HK-2 (cell line): ENCODE results near the gene CPEB1.
A peak's percentile ranks its signal among the peaks of the same experiment; 100 is the strongest.
"Not testable (repeated sequence)": the region's sequence is repeated elsewhere in the genome, so short reads cannot be mapped to it uniquely, and the experiment has no call there.

Experiments used
- DNase-seq: peaks from one replicate; pipeline ENCODE4 v3.0.0-alpha.2; 2018; ENCODE audit not compliant: unreplicated experiment

The CPEB1 gene

DNA sequence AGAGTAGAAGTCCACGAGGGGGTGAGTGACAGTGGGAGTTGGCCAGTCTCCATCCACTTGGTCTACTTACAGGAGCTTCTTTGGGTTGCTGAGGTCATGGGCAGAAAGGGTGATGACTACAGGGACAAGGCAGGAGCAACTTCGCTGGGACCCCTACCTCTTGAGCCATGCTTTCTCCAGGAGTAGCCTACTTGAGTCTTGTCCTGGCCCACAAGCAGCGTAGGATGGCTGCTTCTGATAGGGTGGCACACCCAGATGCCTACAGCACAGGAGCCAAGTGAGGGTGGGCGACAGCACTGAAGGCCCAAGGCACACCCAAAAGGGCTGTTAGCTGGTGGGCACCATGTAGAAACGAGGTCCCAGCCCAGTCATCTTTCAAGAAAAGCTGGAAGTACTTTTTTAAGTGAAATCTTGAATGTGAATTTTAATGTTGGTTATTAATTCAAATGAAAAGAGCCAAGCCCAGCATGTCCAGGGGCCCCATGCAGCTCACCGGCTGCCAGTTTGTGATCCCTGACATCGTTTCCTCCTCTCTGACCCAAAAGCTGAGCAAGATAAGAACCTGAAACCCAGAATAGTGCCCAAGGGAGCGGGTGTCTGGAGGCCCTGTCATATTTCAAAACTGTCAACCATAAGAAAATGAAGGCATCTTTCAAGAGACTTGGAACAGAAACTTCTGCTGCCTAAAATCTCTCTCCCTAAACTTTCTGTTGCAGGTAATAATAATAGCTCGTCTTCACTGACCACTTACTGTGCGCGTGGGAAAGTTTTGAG, 2.2 kb upstream of the CPEB1 start:
- DNase-seq = no peak

DNA sequence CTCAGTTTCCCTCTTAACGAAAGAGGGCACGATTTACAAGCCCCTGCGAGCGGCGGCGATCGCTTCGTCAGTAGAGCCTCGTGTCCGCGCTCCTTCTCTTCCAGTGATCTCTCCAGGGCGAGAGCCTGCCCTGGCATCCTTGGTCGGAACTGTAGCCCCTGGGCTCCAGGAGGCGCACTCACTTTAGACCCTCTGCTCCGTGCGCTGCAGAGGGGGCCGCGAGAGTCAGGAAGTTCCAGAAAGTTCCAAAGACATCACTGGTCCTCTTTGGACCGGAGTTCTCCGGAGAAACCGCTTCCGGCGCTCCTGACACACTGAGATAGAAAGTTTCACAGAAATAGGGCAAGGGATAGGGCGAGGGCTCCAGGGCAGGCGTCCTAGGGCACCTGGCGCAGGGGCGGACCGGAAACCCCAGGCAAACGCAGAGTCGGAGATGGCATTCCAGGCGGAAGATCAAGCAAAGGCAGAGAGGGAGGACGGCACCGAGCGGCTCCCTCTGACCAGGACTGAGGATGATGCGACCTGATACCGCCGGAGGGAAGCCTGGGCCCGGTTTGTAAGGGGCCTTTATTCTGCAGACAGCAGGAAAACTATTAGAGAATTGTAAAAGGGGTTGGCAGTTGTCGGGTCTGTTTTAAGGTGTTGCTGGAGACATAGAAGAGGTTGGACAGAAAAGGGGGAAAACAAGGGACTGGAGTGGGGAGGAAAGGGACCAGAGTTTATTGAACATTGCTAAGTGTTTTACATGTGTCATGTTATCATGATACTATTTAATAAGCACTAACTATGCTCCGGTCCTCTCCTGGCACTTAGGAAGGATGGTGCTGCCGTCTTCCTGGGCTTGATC, 1.3 kb upstream of the CPEB1 start:
- DNase-seq = no peak

DNA sequence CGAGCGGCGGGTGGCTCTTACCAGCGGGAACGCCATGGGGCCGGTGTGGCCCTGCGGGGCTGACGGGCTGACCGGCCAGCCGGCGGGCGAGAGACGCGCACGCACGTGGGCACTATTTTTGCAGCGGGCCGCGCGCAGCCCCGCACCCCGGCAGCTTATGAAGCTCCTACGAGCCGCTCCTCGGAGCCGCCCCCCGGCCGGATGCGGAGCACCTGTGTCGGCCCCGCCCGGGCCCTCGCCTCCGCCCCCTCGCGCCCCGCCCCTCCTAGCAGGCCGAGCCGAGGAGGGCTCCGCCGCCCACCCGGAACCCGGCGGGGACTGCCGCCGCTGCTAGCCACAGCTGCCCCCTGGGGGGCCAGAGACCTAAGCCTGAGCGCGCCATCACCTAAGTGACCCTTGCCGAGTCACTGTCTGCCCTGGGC, 683 bp upstream of the CPEB1 start:
- DNase-seq = no peak

GRCh38 chr15:82646250-82647044, 716 bp downstream of the CPEB1 start:
- DNase-seq = peak; percentile 58

DNA sequence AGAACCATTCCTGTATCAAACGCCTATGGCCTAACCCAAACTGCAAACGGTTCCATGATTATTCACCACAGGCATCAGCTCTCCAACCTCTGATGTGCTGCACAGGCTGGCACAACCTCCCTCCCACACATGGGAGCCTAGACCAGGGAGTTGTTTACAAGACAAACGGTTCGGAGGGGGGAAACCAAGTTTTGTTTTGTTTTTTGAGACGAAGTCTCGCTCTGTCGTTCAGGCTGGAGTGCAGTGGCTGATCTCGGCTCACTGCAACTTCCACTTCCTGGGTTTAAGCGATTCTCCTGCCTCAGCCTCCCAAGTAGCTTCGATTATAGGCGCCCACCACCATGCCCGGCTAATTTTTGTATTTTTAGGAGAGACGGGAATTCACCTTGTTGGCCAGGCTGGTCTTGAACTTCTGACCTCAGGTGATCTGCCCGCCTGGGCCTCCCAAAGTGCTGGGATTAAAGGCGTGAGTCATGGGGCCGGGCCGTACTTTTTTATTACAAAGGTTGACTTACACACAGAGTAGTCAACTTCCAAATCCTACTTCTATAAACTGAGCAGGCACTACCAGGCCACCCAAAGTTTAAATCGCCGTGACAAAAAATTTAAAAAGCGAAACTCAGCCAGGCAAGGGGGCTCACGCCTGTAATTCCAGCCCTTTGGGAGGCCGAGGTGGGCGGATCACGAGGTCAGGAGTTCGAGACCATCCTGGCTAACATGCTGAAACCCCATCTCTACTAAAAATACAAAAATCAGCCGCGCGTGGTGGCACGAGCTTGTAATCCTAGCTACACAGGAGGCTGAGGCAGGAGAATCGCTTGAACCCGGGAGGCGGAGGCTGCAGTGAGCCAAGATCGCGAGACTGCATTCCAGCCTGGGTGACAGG, 2.0 kb downstream of the CPEB1 start:
- DNase-seq = not testable (repeated sequence)

DNA sequence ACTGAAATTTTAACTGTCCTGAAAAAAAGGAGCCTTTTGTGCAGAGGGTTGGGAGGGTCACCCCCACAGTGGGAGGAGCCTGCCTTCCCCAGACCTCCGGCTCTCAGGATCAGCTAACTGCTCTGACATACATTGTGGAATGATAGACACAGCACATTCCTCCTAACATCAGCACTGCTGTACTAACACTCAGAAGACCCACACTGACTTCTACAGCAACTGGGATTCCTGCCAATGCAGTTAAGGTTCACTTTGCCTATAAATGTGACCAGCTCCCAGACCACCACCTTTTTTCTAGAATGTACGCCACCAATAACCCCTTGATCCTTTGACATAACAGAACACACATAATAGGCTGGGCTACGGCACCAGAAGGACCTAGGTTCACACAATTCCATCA, 3.2 kb downstream of the CPEB1 start:
- no peak for DNase-seq

- DNase-seq = no peak
These were observed 4.5 kb downstream of the CPEB1 start for GRCh38 chr15:82642656-82643055.

- no peak for DNase-seq
These were observed 5.9 kb downstream of the CPEB1 start for GRCh38 chr15:82641129-82641798.

DNA sequence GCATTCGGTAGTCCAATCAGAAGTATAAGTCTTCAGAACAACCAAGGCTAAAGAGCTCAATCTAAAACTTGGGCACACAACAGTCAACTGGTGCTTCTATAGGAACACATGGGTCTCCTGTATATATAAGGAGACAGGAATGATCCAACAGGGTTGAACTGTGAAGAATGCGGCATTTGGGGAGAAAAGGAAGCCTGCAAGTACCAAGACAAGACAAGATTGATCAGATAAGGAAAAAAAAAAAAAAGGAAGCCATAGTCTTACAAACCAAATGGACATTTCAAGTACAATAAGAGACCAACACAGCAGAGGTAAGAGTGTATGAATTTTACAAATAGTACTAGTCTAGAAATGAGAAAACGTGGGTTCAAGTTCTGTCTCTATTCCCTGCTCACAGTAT, 6.5 kb downstream of the CPEB1 start:
- no peak for DNase-seq

- no peak for DNase-seq
These were observed 11.4 kb downstream of the CPEB1 start for GRCh38 chr15:82635798-82636197.

- no peak for DNase-seq
These were observed 17.1 kb downstream of the CPEB1 start for GRCh38 chr15:82630033-82630432.

- DNase-seq = no peak
These were observed 22.0 kb downstream of the CPEB1 start for GRCh38 chr15:82625136-82625535.

DNA sequence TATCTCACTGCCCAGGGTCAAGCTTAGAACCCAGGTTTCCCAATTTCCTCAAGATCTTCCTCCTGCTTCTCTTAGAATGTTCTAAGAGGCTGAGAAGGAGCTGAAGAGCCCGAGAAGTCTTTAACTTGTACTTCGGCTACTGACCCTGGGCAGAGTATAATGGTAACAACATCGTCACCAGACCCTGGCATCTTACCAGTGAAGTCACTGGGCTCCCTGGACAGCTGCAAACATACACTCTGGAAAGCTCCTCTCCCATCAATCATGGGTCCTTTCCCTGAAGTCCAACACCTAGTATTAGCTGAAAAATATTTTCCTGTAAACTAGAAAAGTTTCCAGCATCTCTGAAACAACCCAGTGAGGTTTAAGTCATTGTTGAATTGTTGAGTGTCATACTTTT, 22.7 kb downstream of the CPEB1 start:
- DNase-seq = no peak

- no peak for DNase-seq
These were observed 23.2 kb downstream of the CPEB1 start for GRCh38 chr15:82624008-82624407.

DNA sequence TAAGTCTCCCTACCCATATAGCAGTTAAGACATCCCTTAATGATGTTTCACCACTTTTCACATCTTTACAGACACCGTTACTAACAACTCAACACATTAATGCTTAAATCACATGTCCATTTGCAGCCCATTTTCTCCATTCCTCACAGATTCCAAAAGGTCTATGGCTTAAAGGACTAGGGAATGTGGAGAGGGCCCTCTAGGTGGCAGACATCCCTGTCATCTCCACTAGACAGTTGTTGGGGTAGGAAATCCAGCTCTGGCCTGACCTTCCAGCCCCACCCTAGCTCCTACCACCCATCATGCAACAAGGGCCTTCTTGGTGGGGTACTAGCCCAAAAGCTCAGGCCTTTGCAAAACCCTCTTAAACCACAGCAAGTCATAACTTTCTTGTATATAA, 25.2 kb downstream of the CPEB1 start:
- no peak for DNase-seq

DNA sequence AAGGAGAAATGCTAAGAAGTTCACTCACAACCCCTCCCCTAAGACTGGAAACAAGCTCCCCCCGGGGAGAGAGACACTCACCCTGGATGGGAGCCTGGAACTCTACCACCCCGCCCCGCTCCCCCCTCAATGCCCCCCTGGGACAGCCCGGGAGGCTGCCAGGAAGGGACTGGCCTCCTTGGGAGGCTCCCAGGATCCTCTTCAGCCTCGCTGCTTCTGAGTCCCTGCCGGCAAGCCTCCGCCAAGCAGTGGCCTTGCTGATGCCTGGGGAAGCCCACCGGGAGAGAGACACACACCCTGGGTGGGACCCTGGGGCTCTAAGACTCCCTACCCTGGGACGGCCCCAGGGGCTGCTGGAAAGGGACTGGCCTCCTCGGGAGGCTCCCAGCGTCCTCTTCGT, 33.4 kb downstream of the CPEB1 start:
- no peak for DNase-seq

GRCh38 chr15:82611348-82611747, 35.8 kb downstream of the CPEB1 start:
- DNase-seq = no peak

DNA sequence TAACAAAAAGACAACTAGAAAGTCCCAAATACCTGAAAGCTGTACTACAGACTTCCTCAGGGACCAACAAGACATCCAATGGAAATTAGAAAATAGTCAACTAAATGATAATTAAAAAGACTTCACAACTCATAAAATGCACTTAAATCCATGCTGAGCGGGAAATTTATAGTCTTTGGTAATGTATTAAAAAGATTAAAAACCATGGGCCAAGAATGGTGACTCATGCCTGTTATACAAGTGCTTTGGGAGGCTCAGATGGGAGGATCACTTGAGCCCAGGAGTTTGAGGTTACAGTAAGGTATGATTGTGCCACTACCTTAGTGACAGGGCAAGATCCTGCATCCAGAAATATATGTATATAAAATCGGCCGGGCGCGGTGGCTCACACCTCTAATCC, 45.0 kb downstream of the CPEB1 start:
- no peak for DNase-seq

GRCh38 chr15:82599862-82600261, 47.3 kb downstream of the CPEB1 start:
- DNase-seq = no peak

GRCh38 chr15:82597815-82598214, 49.3 kb downstream of the CPEB1 start:
- DNase-seq = no peak

DNA sequence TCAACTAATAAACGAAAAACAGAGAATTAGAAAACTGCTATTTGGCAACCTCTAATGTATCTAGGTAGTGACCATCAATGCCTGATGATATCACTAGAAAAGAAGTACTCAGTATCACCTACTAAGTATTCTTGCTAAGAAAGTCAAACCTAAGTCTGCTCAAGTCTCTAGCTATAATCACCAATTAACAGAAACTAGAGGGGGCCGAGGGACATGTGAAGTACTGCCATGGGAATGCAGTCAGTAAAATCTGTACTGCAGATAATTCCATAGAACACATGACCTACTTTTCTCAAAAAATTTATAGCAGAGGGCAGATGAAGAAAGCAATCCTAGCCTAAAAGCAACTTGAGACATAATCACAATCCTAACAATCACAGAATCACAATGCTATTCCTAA, 51.4 kb downstream of the CPEB1 start:
- no peak for DNase-seq
